Choroid plexus epithelial cell (primary cell): Measurements from ENCODE around the gene KIF21B.

ENCODE experiments used
- DNase-seq: peaks from one replicate; pipeline ENCODE4 v3.0.0-alpha.2; 2010; ENCODE audit warnings: low read depth
- H3K4me3 ChIP-seq: 2 replicates; pipeline ENCODE4 v1.5.1; 2011; ENCODE audit warnings: low read depth, mild to moderate bottlenecking, control low read depth, low read length, moderate library complexity
- TF ChIP-seq, protein P1 (sequence below): conservative IDR thresholded peaks from 2 replicates; pipeline ENCODE4 v1.5.1; 2011; ENCODE audit warnings: low read depth, mild to moderate bottlenecking, control low read depth, inconsistent platforms, low read length, moderate library complexity

The KIF21B gene

GRCh38 chr1:200972985-200973742 lies 50.4 kb downstream of the KIF21B start:
- H3K4me3 ChIP-seq = no peak overlapping the region
- no peak for DNase-seq
- TF ChIP-seq, protein P1, sequence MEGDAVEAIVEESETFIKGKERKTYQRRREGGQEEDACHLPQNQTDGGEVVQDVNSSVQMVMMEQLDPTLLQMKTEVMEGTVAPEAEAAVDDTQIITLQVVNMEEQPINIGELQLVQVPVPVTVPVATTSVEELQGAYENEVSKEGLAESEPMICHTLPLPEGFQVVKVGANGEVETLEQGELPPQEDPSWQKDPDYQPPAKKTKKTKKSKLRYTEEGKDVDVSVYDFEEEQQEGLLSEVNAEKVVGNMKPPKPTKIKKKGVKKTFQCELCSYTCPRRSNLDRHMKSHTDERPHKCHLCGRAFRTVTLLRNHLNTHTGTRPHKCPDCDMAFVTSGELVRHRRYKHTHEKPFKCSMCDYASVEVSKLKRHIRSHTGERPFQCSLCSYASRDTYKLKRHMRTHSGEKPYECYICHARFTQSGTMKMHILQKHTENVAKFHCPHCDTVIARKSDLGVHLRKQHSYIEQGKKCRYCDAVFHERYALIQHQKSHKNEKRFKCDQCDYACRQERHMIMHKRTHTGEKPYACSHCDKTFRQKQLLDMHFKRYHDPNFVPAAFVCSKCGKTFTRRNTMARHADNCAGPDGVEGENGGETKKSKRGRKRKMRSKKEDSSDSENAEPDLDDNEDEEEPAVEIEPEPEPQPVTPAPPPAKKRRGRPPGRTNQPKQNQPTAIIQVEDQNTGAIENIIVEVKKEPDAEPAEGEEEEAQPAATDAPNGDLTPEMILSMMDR = no peak

GRCh38 chr1:200971955-200972711 lies 51.4 kb downstream of the KIF21B start:
- TF ChIP-seq, protein P1 = peak; percentile 75
- H3K4me3 ChIP-seq = no peak overlapping the region
- DNase-seq = peak; percentile 62

GRCh38 chr1:200971428-200971903 lies 52.0 kb downstream of the KIF21B start:
- TF ChIP-seq, protein P1 = no peak
- H3K4me3 ChIP-seq = no peak overlapping the region
- DNase-seq = no peak

- no peak for DNase-seq
- TF ChIP-seq, protein P1 = no peak
- H3K4me3 ChIP-seq = no peak overlapping the region
These were observed 52.6 kb downstream of the KIF21B start for GRCh38 chr1:200970771-200971427.

GRCh38 chr1:200969726-200970561 lies 53.6 kb downstream of the KIF21B start:
- TF ChIP-seq, protein P1 = no peak
- DNase-seq = no peak

More at GRCh38 chr1:200969726-200970561, 53.6 kb downstream of the KIF21B start:
- no peak overlapping the region for H3K4me3 ChIP-seq
